Activated CD4-positive, alpha-beta T cell treated with anti-CD3 and anti-CD28 coated beads, Interleukin-2, Interleukin-4, amounts not matched to agents 100 ng/mL and 50 ng/mL, durations not matched to agents 16 hours and 8 hours (primary cell): Measurements from ENCODE around the gene HBQ1.
"Not testable (repeated sequence)": the region's sequence is repeated elsewhere in the genome, so short reads cannot be mapped to it uniquely, and the experiment has no call there.

ENCODE experiments used
- DNase-seq: peaks from one replicate; pipeline ENCODE4 v3.0.0-alpha.2; 2020; ENCODE audit warnings: low spot score

Gene HBQ1

GRCh38 chr16:180101-180675, at the start of gene HBQ1:
Gene HBQ1 (plus strand): TSS chr16:180459. CDS start chr16:180487, 28 bp downstream.
- no peak for DNase-seq

GRCh38 chr16:130533-131173, 49.6 kb upstream of the HBQ1 start:
- DNase-seq, result no peak

- DNase-seq, result no peak
Measured at GRCh38 chr16:132120-132519, 48.1 kb upstream of the HBQ1 start.

- DNase-seq, result no peak
Measured at GRCh38 chr16:133716-134115, 46.5 kb upstream of the HBQ1 start.

GRCh38 chr16:138049-138417, 42.2 kb upstream of the HBQ1 start:
- DNase-seq, result peak; percentile 14

GRCh38 chr16:140175-140857, 39.9 kb upstream of the HBQ1 start:
- DNase-seq, result no peak

GRCh38 chr16:142405-142967, 37.8 kb upstream of the HBQ1 start:
- no peak for DNase-seq

- DNase-seq, result no peak
Measured at GRCh38 chr16:143047-143446, 37.2 kb upstream of the HBQ1 start.

GRCh38 chr16:143456-143855, 36.8 kb upstream of the HBQ1 start:
- DNase-seq, result no peak

GRCh38 chr16:144797-145252, 35.4 kb upstream of the HBQ1 start:
- no peak for DNase-seq

GRCh38 chr16:146646-147045, 33.6 kb upstream of the HBQ1 start:
- DNase-seq, result no peak

GRCh38 chr16:149024-149660, 31.1 kb upstream of the HBQ1 start:
- DNase-seq, result no peak

- no peak for DNase-seq
Measured at GRCh38 chr16:152141-153128, 27.8 kb upstream of the HBQ1 start, which contains the start of gene HBZ. Gene HBZ (plus strand): TSS chr16:152644. CDS start chr16:152910, 266 bp downstream.

GRCh38 chr16:153129-153521, 27.1 kb upstream of the HBQ1 start:
- DNase-seq, result not testable (repeated sequence)

GRCh38 chr16:153550-154216, 26.6 kb upstream of the HBQ1 start:
- DNase-seq, result not testable (repeated sequence)

GRCh38 chr16:154217-155030, 25.8 kb upstream of the HBQ1 start:
- DNase-seq, result no peak

- no peak for DNase-seq
Measured at GRCh38 chr16:155031-155398, 25.2 kb upstream of the HBQ1 start.

GRCh38 chr16:159136-159849, 21.0 kb upstream of the HBQ1 start:
- DNase-seq, result no peak

GRCh38 chr16:160242-160641, 20.0 kb upstream of the HBQ1 start:
- DNase-seq, result not testable (repeated sequence)
